NCI-H1105 (cell line): ENCODE results near the gene DNM3.
A peak's percentile ranks its signal among the peaks of the same experiment; 100 is the strongest.
"Not testable (repeated sequence)": the region's sequence is repeated elsewhere in the genome, so short reads cannot be mapped to it uniquely, and the experiment has no call there.

Source experiments
- DNase-seq: peaks from one replicate; lab custom pipeline; 2025; lab: John Stamatoyannopoulos, UW

The DNM3 gene

GRCh38 chr1:171841050-171841910 is at the start of gene DNM3:
DNM3 (plus strand) TSS chr1:171841498; CDS start chr1:171841657, 159 bp downstream.
- peak; percentile 63 for DNase-seq

- no peak for DNase-seq
Measured at GRCh38 chr1:171792656-171793369, 48.5 kb upstream of the DNM3 start.

GRCh38 chr1:171793636-171794035 is 47.7 kb upstream of the DNM3 start:
- no peak for DNase-seq

- no peak for DNase-seq
Measured at GRCh38 chr1:171794085-171794484, 47.2 kb upstream of the DNM3 start.

GRCh38 chr1:171796592-171796991 is 44.7 kb upstream of the DNM3 start:
- no peak for DNase-seq

- DNase-seq: no peak
Measured at GRCh38 chr1:171798311-171798710, 43.0 kb upstream of the DNM3 start.

GRCh38 chr1:171798765-171799164 is 42.5 kb upstream of the DNM3 start:
- DNase-seq: no peak

- DNase-seq: no peak
Measured at GRCh38 chr1:171799166-171799565, 42.1 kb upstream of the DNM3 start.

GRCh38 chr1:171799698-171800097 is 41.6 kb upstream of the DNM3 start:
- DNase-seq: not testable (repeated sequence)

- DNase-seq: no peak
Measured at GRCh38 chr1:171800342-171800741, 41.0 kb upstream of the DNM3 start.

- DNase-seq: no peak
Measured at GRCh38 chr1:171800851-171801250, 40.4 kb upstream of the DNM3 start.

GRCh38 chr1:171801487-171801891 is 39.8 kb upstream of the DNM3 start:
- peak; percentile 37 for DNase-seq

GRCh38 chr1:171802207-171802606 is 39.1 kb upstream of the DNM3 start:
- no peak for DNase-seq

GRCh38 chr1:171803045-171803444 is 38.3 kb upstream of the DNM3 start:
- DNase-seq: no peak

GRCh38 chr1:171803461-171804022 is 37.8 kb upstream of the DNM3 start:
- no peak for DNase-seq

GRCh38 chr1:171805395-171806115 is 35.7 kb upstream of the DNM3 start:
- DNase-seq: no peak

GRCh38 chr1:171807556-171807955 is 33.7 kb upstream of the DNM3 start:
- no peak for DNase-seq

- DNase-seq: no peak
Measured at GRCh38 chr1:171809834-171810233, 31.5 kb upstream of the DNM3 start.

- no peak for DNase-seq
Measured at GRCh38 chr1:171811672-171812071, 29.6 kb upstream of the DNM3 start.

GRCh38 chr1:171814692-171815091 is 26.6 kb upstream of the DNM3 start:
- DNase-seq: no peak

- no peak for DNase-seq
Measured at GRCh38 chr1:171816300-171816901, 24.9 kb upstream of the DNM3 start.
